Limb (tissue), 2 donors: ENCODE measurements around the gene DUSP11.
"Not testable (repeated sequence)": the region's sequence is repeated elsewhere in the genome, so short reads cannot be mapped to it uniquely, and the experiment has no call there.

Experiments
- DNase-seq, 2 donors: peaks; one replicate each; pipeline ENCODE4 v3.0.0-alpha.2; 2016; ENCODE audit errors: extremely low spot score in 2 of 2

Gene DUSP11

GRCh38 chr2:73718421-73718820 is 61.5 kb downstream of the DUSP11 start:
- no peak for DNase-seq

- not testable (repeated sequence) for DNase-seq
Observed at GRCh38 chr2:73717695-73718094, 62.2 kb downstream of the DUSP11 start.

GRCh38 chr2:73717251-73717606 is 62.7 kb downstream of the DUSP11 start:
- DNase-seq = no peak

GRCh38 chr2:73716543-73717250 is 63.2 kb downstream of the DUSP11 start:
- no peak for DNase-seq

- DNase-seq = no peak
Observed at GRCh38 chr2:73714091-73714490, 65.8 kb downstream of the DUSP11 start.
